MCF 10A (cell line): ENCODE data around the gene PRKAR2B. TPM values are rescaled to one million over a fixed set of nuclear protein-coding genes. Genes with fewer than 3 reads are reported as not detected.

Experiments used
- BruUV-seq: library from RNA; stranded (reverse); fragments of 400-500 nt; replicated peaks from 2 replicates; lab custom pipeline; 2021; lab: Mats Ljungman, UMichigan
- CTCF ChIA-PET: fragments of 300-600 bp; sonication (Branson Sonifier 250); formaldehyde crosslinking; extraction: SDS; loops from one replicate; lab custom pipeline; 2021; ENCODE audit warnings: antibody characterized with exemption, inconsistent platforms; lab: Yijun Ruan, JAX
- POLR2A ChIA-PET: fragments of 300-600, 350-650 bp; sonication (Branson Sonifier 250); formaldehyde crosslinking; extraction: SDS; loops from one replicate; lab custom pipeline; 2020; ENCODE audit warnings: antibody characterized with exemption, inconsistent platforms; lab: Yijun Ruan, JAX
- DNase-seq: peaks from one replicate; pipeline ENCODE4 v3.0.0-alpha.2; 2018; ENCODE audit not compliant: unreplicated experiment
- H3K27ac Mint-ChIP-seq: one replicate; pipeline ENCODE4 v1.8.0; 2022; ENCODE audit warnings: mild to moderate bottlenecking, low read depth, mixed read lengths; ENCODE audit not compliant: unreplicated experiment
- H3K27me3 Mint-ChIP-seq: one replicate; pipeline ENCODE4 v1.8.0; 2022; ENCODE audit warnings: mixed read lengths; ENCODE audit not compliant: insufficient read depth, unreplicated experiment
- H3K36me3 Mint-ChIP-seq: one replicate; pipeline ENCODE4 v1.8.0; 2022; ENCODE audit warnings: mild to moderate bottlenecking, moderate library complexity, mixed read lengths; ENCODE audit not compliant: insufficient read depth, unreplicated experiment
- H3K4me1 Mint-ChIP-seq: one replicate; pipeline ENCODE4 v1.8.0; 2022; ENCODE audit warnings: mixed read lengths; ENCODE audit not compliant: insufficient read depth, unreplicated experiment
- H3K4me3 Mint-ChIP-seq: one replicate; pipeline ENCODE4 v1.8.0; 2022; ENCODE audit warnings: mild to moderate bottlenecking, moderate library complexity, mixed read lengths; ENCODE audit not compliant: unreplicated experiment
- H3K9me3 Mint-ChIP-seq: one replicate; pipeline ENCODE4 v1.8.0; 2022; ENCODE audit warnings: mixed read lengths; ENCODE audit not compliant: unreplicated experiment
- intact Hi-C: fragments of 100-400 bp; cut with micrococcal nuclease; formaldehyde crosslinking; loops from 2 replicates; pipeline ENCODE4 v1.14.1; 2022
- total RNA-seq: library from RNA; stranded (reverse); gene quantifications from 2 replicates; pipeline ENCODE4 v1.2.3, GENCODE V29; 2022
- TF ChIP-seq, protein P1 (sequence below): fragments of 200-600 bp; IDR thresholded peaks from one replicate; pipeline ENCODE4 v1.8.0; 2022; ENCODE audit warnings: antibody characterized with exemption, mild to moderate bottlenecking; ENCODE audit not compliant: unreplicated experiment

PRKAR2B gene
- total RNA-seq, 1 experiment from 2014 or later, result not detected

DNA sequence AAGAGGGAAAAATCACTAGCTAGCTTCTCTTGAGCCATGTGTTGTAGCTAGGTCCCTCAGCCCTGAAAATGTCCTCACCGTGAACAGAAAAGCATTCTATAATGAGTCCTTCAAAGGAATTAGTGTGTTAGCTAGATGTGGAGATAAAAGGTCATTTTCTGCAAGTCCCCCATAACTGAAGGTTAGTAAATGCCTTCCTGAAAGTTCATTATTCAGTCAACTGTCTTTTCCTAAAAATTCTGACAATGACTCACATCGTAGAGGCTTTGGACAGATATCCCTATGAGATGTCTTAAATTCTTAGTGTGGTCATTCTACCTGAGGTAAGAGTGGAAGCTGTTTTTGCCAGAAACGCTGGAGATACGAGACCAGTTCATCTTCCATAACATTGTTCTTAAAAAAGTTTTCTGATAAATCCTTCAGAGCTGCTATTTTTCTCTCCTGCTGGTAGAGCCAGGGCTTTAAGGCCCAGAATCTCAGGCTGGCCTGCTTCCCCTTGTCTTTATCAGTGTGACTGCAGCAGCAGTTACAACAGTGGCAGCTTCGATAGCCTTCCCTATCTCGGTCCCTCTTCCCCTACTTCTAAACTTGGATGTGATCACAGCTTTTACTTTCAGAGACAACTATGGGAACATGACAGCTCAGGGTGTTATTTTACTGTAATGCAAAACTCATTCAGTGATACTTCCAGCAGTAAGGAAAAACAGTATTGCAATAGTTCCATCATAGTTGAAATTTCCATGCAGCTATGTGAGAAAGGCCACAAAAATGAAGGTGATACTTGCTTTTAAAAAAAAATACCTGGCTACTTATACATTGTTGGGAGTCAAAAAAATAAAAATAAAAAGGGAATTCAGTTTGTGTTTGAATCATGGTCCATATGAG, 37.3 kb upstream of the PRKAR2B start:
- DNase-seq, result no peak
- H3K4me1 Mint-ChIP-seq, result no peaks in the 10 kb centered on the region
- H3K36me3 Mint-ChIP-seq, result no peaks in the 10 kb centered on the region
- ChIA-PET CTCF (interaction anchor here (0.6 to 1.7 kb wide), 3 partner anchors 28 to 1389 kb away, joined by 3 to 5 read pairs (median 4); no protein-coding TSS in a partner anchor), POLR2A (interaction anchor here (1.1 kb wide), 1 partner anchor 21 kb away, joined by 3 read pairs; no protein-coding TSS in a partner anchor)
- intact Hi-C loops, result no loop called here
- TF ChIP-seq, protein P1, sequence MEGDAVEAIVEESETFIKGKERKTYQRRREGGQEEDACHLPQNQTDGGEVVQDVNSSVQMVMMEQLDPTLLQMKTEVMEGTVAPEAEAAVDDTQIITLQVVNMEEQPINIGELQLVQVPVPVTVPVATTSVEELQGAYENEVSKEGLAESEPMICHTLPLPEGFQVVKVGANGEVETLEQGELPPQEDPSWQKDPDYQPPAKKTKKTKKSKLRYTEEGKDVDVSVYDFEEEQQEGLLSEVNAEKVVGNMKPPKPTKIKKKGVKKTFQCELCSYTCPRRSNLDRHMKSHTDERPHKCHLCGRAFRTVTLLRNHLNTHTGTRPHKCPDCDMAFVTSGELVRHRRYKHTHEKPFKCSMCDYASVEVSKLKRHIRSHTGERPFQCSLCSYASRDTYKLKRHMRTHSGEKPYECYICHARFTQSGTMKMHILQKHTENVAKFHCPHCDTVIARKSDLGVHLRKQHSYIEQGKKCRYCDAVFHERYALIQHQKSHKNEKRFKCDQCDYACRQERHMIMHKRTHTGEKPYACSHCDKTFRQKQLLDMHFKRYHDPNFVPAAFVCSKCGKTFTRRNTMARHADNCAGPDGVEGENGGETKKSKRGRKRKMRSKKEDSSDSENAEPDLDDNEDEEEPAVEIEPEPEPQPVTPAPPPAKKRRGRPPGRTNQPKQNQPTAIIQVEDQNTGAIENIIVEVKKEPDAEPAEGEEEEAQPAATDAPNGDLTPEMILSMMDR, result no peak
- no peaks in the 10 kb centered on the region for H3K9me3 Mint-ChIP-seq
- H3K27ac Mint-ChIP-seq, result no peak overlapping the region
- H3K4me3 Mint-ChIP-seq, result no peak overlapping the region
- no peaks in the 10 kb centered on the region for H3K27me3 Mint-ChIP-seq
- no TSS peak for BruUV-seq

DNA sequence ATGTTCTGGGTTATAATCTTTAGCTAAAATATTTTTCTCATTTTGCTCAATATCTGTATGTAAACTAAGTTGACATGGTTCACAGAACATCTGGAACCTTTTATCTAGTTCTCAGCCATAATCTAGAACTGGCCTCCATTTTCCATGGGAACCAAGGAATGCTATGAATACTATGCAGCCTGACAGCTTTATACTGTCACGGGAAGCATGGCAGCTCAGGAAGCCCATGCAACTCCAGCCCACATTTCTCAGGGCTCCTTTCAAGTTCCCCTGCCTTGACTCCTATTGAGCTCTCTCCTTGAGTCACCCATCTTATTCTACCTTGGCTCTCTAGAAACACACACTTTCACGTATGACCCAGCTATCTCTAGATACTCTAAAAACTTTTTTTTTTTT, 36.6 kb upstream of the PRKAR2B start:
- H3K4me1 Mint-ChIP-seq, result no peaks in the 10 kb centered on the region
- intact Hi-C loops, result no loop called here
- no peaks in the 10 kb centered on the region for H3K36me3 Mint-ChIP-seq
- no TSS peak for BruUV-seq
- no peaks in the 10 kb centered on the region for H3K27me3 Mint-ChIP-seq
- ChIA-PET POLR2A (interaction anchor here (1.1 kb wide), 1 partner anchor 21 kb away, joined by 3 read pairs; no protein-coding TSS in a partner anchor), CTCF (interaction anchor here (0.7 to 1.7 kb wide), 5 partner anchors 27 to 180 kb away, joined by 3 to 5 read pairs (median 3); no protein-coding TSS in a partner anchor)
- H3K27ac Mint-ChIP-seq, result no peak overlapping the region
- TF ChIP-seq, protein P1, result no peak
- H3K9me3 Mint-ChIP-seq, result no peaks in the 10 kb centered on the region
- H3K4me3 Mint-ChIP-seq, result no peak overlapping the region
- DNase-seq, result no peak

DNA sequence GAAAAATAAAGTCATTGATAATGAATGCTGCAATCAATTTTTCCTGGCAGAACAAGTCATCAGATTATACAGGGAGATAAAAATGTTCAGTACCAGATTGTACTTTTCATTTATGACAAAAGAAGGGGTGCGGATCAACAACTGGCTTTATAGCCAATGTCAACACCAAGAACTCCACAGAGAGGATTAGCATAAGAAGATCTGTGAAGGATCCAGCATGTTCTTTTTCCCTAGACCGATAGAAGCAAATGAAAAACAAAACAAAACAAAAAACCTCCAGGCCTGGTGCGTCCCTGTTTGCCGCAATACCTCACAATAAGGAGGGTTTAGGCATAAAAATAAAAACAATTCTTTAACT, 34.7 kb upstream of the PRKAR2B start:
- intact Hi-C loops, result no loop called here
- H3K36me3 Mint-ChIP-seq, result no peaks in the 10 kb centered on the region
- H3K27me3 Mint-ChIP-seq, result no peaks in the 10 kb centered on the region
- H3K27ac Mint-ChIP-seq, result no peak overlapping the region
- TF ChIP-seq, protein P1, result no peak
- H3K4me3 Mint-ChIP-seq, result no peak overlapping the region
- POLR2A ChIA-PET, result interaction anchor here (0.7 to 1.3 kb wide), 2 partner anchors 159 to 1110 kb away, joined by 3 read pairs; partner anchors contain the start of gene HBP1
- CTCF ChIA-PET, result no interaction called here
- H3K4me1 Mint-ChIP-seq, result no peaks in the 10 kb centered on the region
- no peak for DNase-seq
- no TSS peak for BruUV-seq
- H3K9me3 Mint-ChIP-seq, result no peaks in the 10 kb centered on the region

DNA sequence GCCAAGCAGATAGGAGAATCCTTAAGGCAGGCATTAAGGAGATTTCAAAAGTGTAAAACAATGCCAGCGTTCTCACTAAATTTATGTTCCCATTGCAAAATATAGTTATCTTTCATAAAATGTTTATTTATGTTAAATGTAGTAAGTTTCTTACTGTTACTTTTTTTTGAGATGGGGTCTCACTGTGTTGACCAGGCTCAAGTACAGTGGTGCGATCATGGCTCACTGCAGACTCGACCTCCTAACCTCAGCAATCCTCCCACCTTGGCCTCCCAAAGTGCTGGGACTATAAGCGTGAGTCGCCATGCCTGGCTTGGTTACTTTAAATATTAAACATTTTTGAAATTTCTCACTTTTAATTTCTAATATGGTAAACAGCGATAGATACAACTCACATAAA, 31.8 kb upstream of the PRKAR2B start:
- intact Hi-C loops, result no loop called here
- no TSS peak for BruUV-seq
- Mint-ChIP-seq H3K27me3 (peaks cover 11% of the 10 kb centered on the region), H3K9me3 (no peaks in the 10 kb centered on the region), H3K4me1 (no peaks in the 10 kb centered on the region), H3K27ac (no peak overlapping the region), H3K36me3 (no peaks in the 10 kb centered on the region), H3K4me3 (no peak overlapping the region)
- ChIA-PET CTCF (interaction anchor here (1.3 kb wide), 1 partner anchor 19 kb away, joined by 3 read pairs; no protein-coding TSS in a partner anchor), POLR2A (no interaction called here)
- TF ChIP-seq, protein P1, result no peak
- no peak for DNase-seq
